CD14-positive monocyte (primary cell): ENCODE results near the gene CCL19. TPM values are rescaled to one million over a fixed set of nuclear protein-coding genes. Genes with fewer than 3 reads are reported as not detected.

ENCODE experiments used
- DNase-seq, 3 donors: peaks; one replicate each; pipeline ENCODE4 v3.0.0-alpha.2; 2011 to 2022
- H2AFZ ChIP-seq: 2 replicates; pipeline ENCODE4 v1.6.0; 2012; ENCODE audit warnings: mild to moderate bottlenecking, low read depth, low read length, inconsistent platforms; ENCODE audit not compliant: insufficient read depth, poor library complexity, severe bottlenecking
- H3K27ac ChIP-seq, 2 donors: 1 replicate in 1 of 2; 2 replicates in 1 of 2; pipeline ENCODE4 v1.5.1; 2012 to 2013; ENCODE audit warnings: low read length in 2 of 2, control low read depth in 1 of 2, inconsistent platforms in 1 of 2, low read depth in 1 of 2, mild to moderate bottlenecking in 1 of 2
- H3K27me3 ChIP-seq, 2 donors: one replicate each; pipeline versions ENCODE4 v1.6.0 to v1.6.1; 2011 to 2013; ENCODE audit warnings: low read length in 2 of 2; ENCODE audit not compliant: control insufficient read depth in 2 of 2, insufficient read depth in 2 of 2
- H3K36me3 ChIP-seq, 2 donors: replicated peaks in 1 of 2; 1 replicate in 1 of 2; 2 replicates in 1 of 2; pipeline versions ENCODE4 v1.5.1 to v1.6.1; 2012 to 2013; ENCODE audit warnings: low read length in 2 of 2, control low read depth in 1 of 2, inconsistent platforms in 1 of 2, mild to moderate bottlenecking in 1 of 2; ENCODE audit not compliant: insufficient read depth in 2 of 2, control insufficient read depth in 1 of 2
- H3K4me1 ChIP-seq, 2 donors: 1 replicate in 1 of 2; 2 replicates in 1 of 2; pipeline versions ENCODE4 v1.5.1 to v1.6.1; 2012 to 2013; ENCODE audit warnings: low read length in 2 of 2, control low read depth in 1 of 2, inconsistent platforms in 1 of 2, mild to moderate bottlenecking in 1 of 2, moderate library complexity in 1 of 2; ENCODE audit not compliant: insufficient read depth in 2 of 2, control insufficient read depth in 1 of 2
- H3K4me2 ChIP-seq: replicated peaks from 2 replicates; pipeline ENCODE3; 2012; ENCODE audit warnings: low read length, moderate library complexity, mild to moderate bottlenecking; ENCODE audit not compliant: poor library complexity, severe bottlenecking; ENCODE audit errors: extremely low read depth
- H3K4me3 ChIP-seq, 3 experiments: fragments of 200-600 bp in 1 of 3; sonication (generic) in 1 of 3; replicated peaks in 1 of 3; 1 replicate in 2 of 3; 2 replicates in 1 of 3; pipeline ENCODE4 v1.5.1; 2011 to 2013; ENCODE audit warnings: low read length in 3 of 3, mild to moderate bottlenecking in 3 of 3, control low read depth in 2 of 3, low read depth in 2 of 3, inconsistent platforms in 1 of 3, moderate library complexity in 1 of 3
- H3K79me2 ChIP-seq: 2 replicates; pipeline ENCODE4 v1.6.0; 2012; ENCODE audit warnings: mild to moderate bottlenecking, control low read depth, inconsistent platforms, low read length, moderate library complexity; ENCODE audit not compliant: insufficient read depth
- H3K9ac ChIP-seq: 2 replicates; pipeline ENCODE4 v1.6.0; 2017; ENCODE audit warnings: low read length, mild to moderate bottlenecking; ENCODE audit not compliant: insufficient read depth, poor library complexity, severe bottlenecking
- H3K9me3 ChIP-seq, 2 donors: replicated peaks in 1 of 2; 1 replicate in 1 of 2; 2 replicates in 1 of 2; pipeline versions ENCODE4 v1.5.1 to v1.6.1; 2012 to 2013; ENCODE audit warnings: low read length in 2 of 2, control low read depth in 1 of 2; ENCODE audit not compliant: control insufficient read depth in 1 of 2, insufficient read depth in 1 of 2
- H4K20me1 ChIP-seq: 2 replicates; pipeline ENCODE4 v1.6.0; 2012; ENCODE audit warnings: mild to moderate bottlenecking, low read length, control low read depth, moderate library complexity; ENCODE audit not compliant: insufficient read depth
- H3K27ac Mint-ChIP-seq, 7 donors: one replicate each; pipeline ENCODE4 v1.8.0; 2020; ENCODE audit warnings: mild to moderate bottlenecking in 7 of 7, mixed read lengths in 7 of 7, moderate library complexity in 6 of 7, inconsistent platforms in 2 of 7
- H3K27me3 Mint-ChIP-seq, 3 donors: one replicate each; pipeline ENCODE4 v1.8.0; 2021 to 2022; ENCODE audit warnings: low read depth in 3 of 3, mild to moderate bottlenecking in 3 of 3, mixed read lengths in 3 of 3, moderate library complexity in 3 of 3, inconsistent platforms in 1 of 3
- H3K36me3 Mint-ChIP-seq, 2 donors: one replicate each; pipeline ENCODE4 v1.8.0; 2020; ENCODE audit warnings: mixed read lengths in 2 of 2, inconsistent platforms in 1 of 2, mild to moderate bottlenecking in 1 of 2
- H3K4me1 Mint-ChIP-seq: one replicate; pipeline ENCODE4 v1.8.0; 2020; ENCODE audit warnings: mild to moderate bottlenecking, mixed read lengths
- H3K4me3 Mint-ChIP-seq, 2 donors: one replicate each; pipeline ENCODE4 v1.8.0; 2020; ENCODE audit warnings: mild to moderate bottlenecking in 2 of 2, mixed read lengths in 2 of 2, moderate library complexity in 1 of 2
- H3K9me3 Mint-ChIP-seq, 7 donors: one replicate each; pipeline ENCODE4 v1.8.0; 2020 to 2022; ENCODE audit warnings: mixed read lengths in 7 of 7, mild to moderate bottlenecking in 6 of 7, moderate library complexity in 6 of 7, inconsistent platforms in 2 of 7
- WGBS: methylation state at CpG from one replicate; pipeline ENCODE4 v1.1.5; 2013; ENCODE audit warnings: missing lambda C conversion rate; ENCODE audit not compliant: insufficient coverage; 5-methylcytosine and 5-hydroxymethylcytosine counted together
- intact Hi-C, 2 donors: fragments of 100-400 bp; cut with micrococcal nuclease; formaldehyde crosslinking; loops; one replicate each; pipeline versions ENCODE4 v1.15.0 to v1.15.1; 2023
- polyA plus RNA-seq, 3 donors: library from polyadenylated mRNA; depleted of rRNA in 1 of 3; unstranded in 2 of 3; stranded (reverse) in 1 of 3; fragments of 300-500 nt in 2 of 3; fragments of >200 nt in 1 of 3; fragmentation: Illumina TruSeq in 2 of 3; gene quantifications; 1 replicate in 2 of 3; 2 replicates in 1 of 3; pipeline ENCODE4 v1.2.3, GENCODE V29; 2012 to 2021
- TF ChIP-seq, protein P1 (sequence below): fragments of 200-600 bp; IDR thresholded peaks from one replicate; pipeline ENCODE4 v1.8.0; 2022; ENCODE audit warnings: antibody characterized with exemption, mild to moderate bottlenecking

The CCL19 gene
- polyA plus RNA-seq, 3 donors, result 0.21 TPM; not detected in 2

DNA sequence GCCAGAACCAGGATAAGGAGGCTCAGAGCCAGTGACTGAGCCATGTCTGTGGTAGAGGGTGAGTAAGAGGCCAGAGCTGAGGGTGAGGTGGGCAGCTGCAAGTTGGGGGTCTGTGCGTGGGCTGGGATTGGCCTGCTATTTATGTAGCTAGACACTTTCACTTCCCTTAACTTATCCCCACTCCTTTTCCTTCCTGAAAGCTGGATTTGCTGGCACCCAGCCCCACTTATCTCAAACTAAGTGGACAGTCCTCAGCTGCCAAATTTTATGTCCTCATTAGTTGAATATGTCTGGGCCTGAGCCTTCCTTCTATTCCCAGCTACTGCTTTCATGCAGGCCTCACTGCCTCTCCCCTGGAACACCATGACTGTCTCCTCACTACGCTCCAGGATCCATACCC is 18.9 kb upstream of the CCL19 start, which contains the start of gene CCL21:
Gene CCL21 (minus strand): TSS at position 114 of the 400 bp plus-strand sequence. CDS start 70 bp downstream, at position 44.
- DNase-seq, result no peak
- Histone ChIP-seq H4K20me1 (no peaks in the 10 kb centered on the region), H3K9me3 (no peaks in the 10 kb centered on the region), H3K27me3 (peaks cover 2 to 6% of the 10 kb centered on the region in 2 donors), H3K9ac (no peak within 1 kb of the TSS), H3K4me1 (peaks cover 0 to 4% of the 10 kb centered on the region in 2 donors), H3K4me3 (no peak within 1 kb of the TSS), H2AFZ (no peak within 1 kb of the TSS), H3K4me2 (no peak within 1 kb of the TSS), H3K27ac (no peak within 1 kb of the TSS), H3K36me3 (no peaks in the 10 kb centered on the region), H3K79me2 (no peaks in the 10 kb centered on the region)
- no peaks in the 10 kb centered on the region for H3K9me3 Mint-ChIP-seq
- no CpG with 5 or more reads among the region's 2 CpGs for WGBS
- intact Hi-C loops, result no loop called here
- peaks cover 14 to 22% (median 21%) of the 10 kb centered on the region in 3 donors for H3K27me3 Mint-ChIP-seq
- no peak within 1 kb of the TSS for H3K4me3 Mint-ChIP-seq
- H3K36me3 Mint-ChIP-seq, result no peaks in the 10 kb centered on the region
- H3K4me1 Mint-ChIP-seq, result peaks cover 4% of the 10 kb centered on the region
- H3K27ac Mint-ChIP-seq, result peak within 1 kb of the TSS in 1 of 7 donors; percentile 21
- TF ChIP-seq, protein P1, sequence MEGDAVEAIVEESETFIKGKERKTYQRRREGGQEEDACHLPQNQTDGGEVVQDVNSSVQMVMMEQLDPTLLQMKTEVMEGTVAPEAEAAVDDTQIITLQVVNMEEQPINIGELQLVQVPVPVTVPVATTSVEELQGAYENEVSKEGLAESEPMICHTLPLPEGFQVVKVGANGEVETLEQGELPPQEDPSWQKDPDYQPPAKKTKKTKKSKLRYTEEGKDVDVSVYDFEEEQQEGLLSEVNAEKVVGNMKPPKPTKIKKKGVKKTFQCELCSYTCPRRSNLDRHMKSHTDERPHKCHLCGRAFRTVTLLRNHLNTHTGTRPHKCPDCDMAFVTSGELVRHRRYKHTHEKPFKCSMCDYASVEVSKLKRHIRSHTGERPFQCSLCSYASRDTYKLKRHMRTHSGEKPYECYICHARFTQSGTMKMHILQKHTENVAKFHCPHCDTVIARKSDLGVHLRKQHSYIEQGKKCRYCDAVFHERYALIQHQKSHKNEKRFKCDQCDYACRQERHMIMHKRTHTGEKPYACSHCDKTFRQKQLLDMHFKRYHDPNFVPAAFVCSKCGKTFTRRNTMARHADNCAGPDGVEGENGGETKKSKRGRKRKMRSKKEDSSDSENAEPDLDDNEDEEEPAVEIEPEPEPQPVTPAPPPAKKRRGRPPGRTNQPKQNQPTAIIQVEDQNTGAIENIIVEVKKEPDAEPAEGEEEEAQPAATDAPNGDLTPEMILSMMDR, result no peak

DNA sequence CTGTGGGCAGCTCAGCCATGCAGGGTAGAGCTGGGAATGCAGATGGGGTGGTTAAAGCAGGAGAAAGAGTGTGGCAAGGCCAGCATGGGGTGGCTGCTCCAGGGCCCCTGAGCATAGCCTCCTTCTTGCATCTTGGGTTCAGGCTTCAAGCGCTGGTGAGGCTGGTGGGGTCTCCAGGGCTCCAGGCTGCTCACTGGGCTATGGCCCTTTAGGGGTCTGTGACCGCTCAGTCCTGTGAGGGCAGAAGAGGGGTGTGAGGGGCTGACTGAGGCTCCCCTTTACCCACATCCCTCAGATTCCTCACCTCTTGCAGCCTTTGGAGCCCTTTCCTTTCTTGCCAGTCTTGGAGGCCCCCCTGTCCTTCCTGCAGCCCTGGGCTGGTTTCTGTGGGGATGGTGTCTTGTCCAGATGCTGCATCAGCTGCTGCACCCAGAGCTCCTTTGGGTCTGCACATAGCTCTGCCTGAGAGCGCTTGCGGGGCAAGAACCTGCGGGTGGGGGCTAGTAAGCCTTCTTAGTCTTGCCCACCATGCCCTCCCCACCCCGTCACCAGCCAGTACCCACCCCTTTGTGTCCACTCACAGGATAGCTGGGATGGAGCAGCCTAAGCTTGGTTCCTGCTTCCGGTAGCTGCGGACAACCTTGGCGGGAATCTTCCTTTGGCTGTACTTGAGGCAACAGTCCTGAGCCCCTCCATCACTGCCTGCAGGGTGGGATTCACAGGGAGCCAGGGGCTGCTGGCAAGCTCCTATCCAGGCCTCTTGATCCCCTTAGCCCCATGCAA is 18.3 kb upstream of the CCL19 start:
- H3K27ac Mint-ChIP-seq, result no peak overlapping the region
- Histone ChIP-seq H3K27me3 (peaks cover 2 to 6% of the 10 kb centered on the region in 2 donors), H3K79me2 (no peaks in the 10 kb centered on the region), H3K4me2 (no peak overlapping the region), H3K9me3 (no peaks in the 10 kb centered on the region), H2AFZ (no peak overlapping the region), H3K9ac (no peak overlapping the region), H3K4me3 (no peak overlapping the region), H4K20me1 (no peaks in the 10 kb centered on the region), H3K27ac (no peak overlapping the region), H3K4me1 (peaks cover 0 to 4% of the 10 kb centered on the region in 2 donors), H3K36me3 (no peaks in the 10 kb centered on the region)
- TF ChIP-seq, protein P1, result no peak
- no peak for DNase-seq
- no peak overlapping the region for H3K4me3 Mint-ChIP-seq
- H3K36me3 Mint-ChIP-seq, result no peaks in the 10 kb centered on the region
- H3K27me3 Mint-ChIP-seq, result peaks cover 10 to 21% (median 19%) of the 10 kb centered on the region in 3 donors
- 94% methylated on average over 7 of the region's 9 CpGs for WGBS
- H3K4me1 Mint-ChIP-seq, result peaks cover 4% of the 10 kb centered on the region
- H3K9me3 Mint-ChIP-seq, result no peaks in the 10 kb centered on the region
- intact Hi-C loops, result no loop called here
